Fibroblast of lung (primary cell): ENCODE results near the gene RIN3. TPM values are rescaled to one million over a fixed set of nuclear protein-coding genes. Genes with fewer than 3 reads are reported as not detected.
A peak's percentile ranks its signal among the peaks of the same experiment; 100 is the strongest.

ENCODE experiments used
- DNase-seq, 2 donors: peaks; one replicate each; pipeline versions ENCODE4 v3.0.0 to v3.0.0-alpha.2; 2010; ENCODE audit warnings: low read depth in 2 of 2
- H2AFZ ChIP-seq: 2 replicates; pipeline ENCODE4 v1.5.1; 2012; ENCODE audit warnings: low read length, control low read depth, inconsistent platforms
- H3K27ac ChIP-seq: 2 replicates; pipeline ENCODE4 v1.5.1; 2011; ENCODE audit warnings: low read length, control low read depth; ENCODE audit not compliant: insufficient read depth
- H3K27me3 ChIP-seq: 2 replicates; pipeline ENCODE4 v1.5.1; 2011; ENCODE audit warnings: mild to moderate bottlenecking, low read length; ENCODE audit not compliant: control insufficient read depth, insufficient read depth
- H3K36me3 ChIP-seq: 2 replicates; pipeline ENCODE4 v1.5.1; 2011; ENCODE audit warnings: low read length; ENCODE audit not compliant: control insufficient read depth, insufficient read depth
- H3K4me1 ChIP-seq: 2 replicates; pipeline ENCODE4 v1.5.1; 2011; ENCODE audit warnings: low read length; ENCODE audit not compliant: control insufficient read depth, insufficient read depth; ENCODE audit errors: extremely low read depth
- H3K4me2 ChIP-seq: 2 replicates; pipeline ENCODE4 v1.5.1; 2011; ENCODE audit warnings: low read length, control low read depth; ENCODE audit not compliant: insufficient read depth; ENCODE audit errors: extremely low read depth
- H3K4me3 ChIP-seq, 4 experiments: fragments of 200-600 bp in 1 of 4; sonication (generic) in 1 of 4; replicated peaks in 1 of 4; 2 replicates each; pipeline ENCODE4 v1.5.1; 2011 to 2016; ENCODE audit warnings: low read length in 4 of 4, low read depth in 3 of 4, mild to moderate bottlenecking in 3 of 4, control low read depth in 2 of 4, inconsistent platforms in 1 of 4, mixed read lengths in 1 of 4; ENCODE audit not compliant: insufficient read depth in 1 of 4; ENCODE audit errors: control extremely low read depth in 1 of 4
- H3K79me2 ChIP-seq: 2 replicates; pipeline ENCODE4 v1.5.1; 2012; ENCODE audit warnings: mild to moderate bottlenecking, low read length, inconsistent platforms; ENCODE audit not compliant: control insufficient read depth, insufficient read depth
- H3K9ac ChIP-seq: 2 replicates; pipeline ENCODE4 v1.5.1; 2011; ENCODE audit warnings: mild to moderate bottlenecking, low read length, control low read depth; ENCODE audit not compliant: insufficient read depth
- H3K9me3 ChIP-seq: 2 replicates; pipeline ENCODE4 v1.5.1; 2012; ENCODE audit warnings: low read depth, low read length; ENCODE audit not compliant: control insufficient read depth, insufficient read depth
- H4K20me1 ChIP-seq: 2 replicates; pipeline ENCODE4 v1.5.1; 2011; ENCODE audit warnings: low read length; ENCODE audit not compliant: control insufficient read depth, insufficient read depth; ENCODE audit errors: extremely low read depth
- EZH2 ChIP-seq: IDR thresholded peaks from 2 replicates; pipeline ENCODE4 v1.5.1; 2012; ENCODE audit warnings: low read length, control low read depth, mild to moderate bottlenecking; ENCODE audit errors: missing control alignments
- polyA plus RNA-seq, 2 donors: library from polyadenylated mRNA; depleted of rRNA in 1 of 2; stranded (reverse) in 1 of 2; unstranded in 1 of 2; fragments of >200 nt; gene quantifications; 2 replicates each; pipeline ENCODE4 v1.2.1, GENCODE V29; 2011 to 2012; ENCODE audit warnings: missing spikeins in 1 of 2
- total RNA-seq: library from RNA; depleted of rRNA; stranded (reverse); fragments of >200 nt; gene quantifications from 2 replicates; pipeline ENCODE4 v1.2.1, GENCODE V29; 2014
- TF ChIP-seq, protein P1 (sequence below), 2 donors: IDR thresholded peaks in 1 of 2; conservative IDR thresholded peaks in 1 of 2; 1 replicate in 1 of 2; 2 replicates in 1 of 2; pipeline ENCODE4 v1.5.1; 2011 to 2012; ENCODE audit warnings: low read length in 2 of 2, control low read depth in 1 of 2, inconsistent platforms in 1 of 2, low read depth in 1 of 2, mild to moderate bottlenecking in 1 of 2

RIN3 gene
- total and polyA plus RNA-seq, 2 donors (not counting 1 experiment from before 2014, with no cell fraction given) = 8.9 to 9.2 TPM

DNA sequence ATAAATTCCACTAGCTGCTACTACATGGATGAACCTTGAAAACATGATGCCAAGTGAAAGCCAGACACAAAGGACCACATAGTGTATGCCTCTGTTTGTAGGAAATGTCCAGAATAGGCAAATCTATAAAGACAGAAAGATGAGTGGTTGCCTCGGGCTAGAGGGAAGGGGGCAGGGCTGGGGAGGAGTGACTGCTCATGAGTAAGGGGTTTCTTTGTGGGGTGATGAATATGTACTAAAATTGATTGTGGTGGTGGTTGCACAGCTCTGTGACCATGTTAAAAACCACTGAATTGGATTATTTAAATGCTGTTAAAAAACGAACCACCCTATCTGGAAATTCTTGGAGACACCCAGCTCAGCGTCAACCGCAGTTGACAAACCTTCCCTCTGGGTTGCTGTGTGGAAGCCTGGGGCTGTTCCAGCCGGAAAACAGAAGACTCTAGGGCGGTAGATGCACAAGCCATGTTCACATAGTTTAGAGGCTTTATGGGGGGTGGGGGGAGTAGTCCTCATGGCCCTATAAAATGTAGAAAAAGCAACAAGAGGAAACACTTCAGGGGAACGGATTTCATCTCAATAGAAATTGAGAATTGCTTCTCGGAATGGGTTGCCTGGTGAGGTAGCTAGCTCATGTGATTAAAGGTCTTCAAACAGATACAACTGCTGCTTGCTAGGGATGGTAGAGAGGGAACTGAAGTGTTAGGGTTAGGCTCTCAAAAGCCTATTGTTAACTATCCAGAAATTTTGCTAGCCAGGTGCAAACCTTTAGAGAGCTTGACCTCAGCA is 29.4 kb downstream of the RIN3 start:
- Histone ChIP-seq H3K4me1 (peaks cover 21% of the 10 kb centered on the region), H3K79me2 (peaks cover 22% of the 10 kb centered on the region), H3K4me3 (no peak overlapping the region), H3K36me3 (no peaks in the 10 kb centered on the region), H3K4me2 (no peak overlapping the region), H3K9me3 (no peaks in the 10 kb centered on the region), H3K27me3 (no peaks in the 10 kb centered on the region), H2AFZ (no peak overlapping the region), H4K20me1 (no peaks in the 10 kb centered on the region), H3K9ac (no peak overlapping the region), H3K27ac (no peak overlapping the region)
- no peak for DNase-seq
- TF ChIP-seq EZH2 = no peak
- TF ChIP-seq, protein P1, sequence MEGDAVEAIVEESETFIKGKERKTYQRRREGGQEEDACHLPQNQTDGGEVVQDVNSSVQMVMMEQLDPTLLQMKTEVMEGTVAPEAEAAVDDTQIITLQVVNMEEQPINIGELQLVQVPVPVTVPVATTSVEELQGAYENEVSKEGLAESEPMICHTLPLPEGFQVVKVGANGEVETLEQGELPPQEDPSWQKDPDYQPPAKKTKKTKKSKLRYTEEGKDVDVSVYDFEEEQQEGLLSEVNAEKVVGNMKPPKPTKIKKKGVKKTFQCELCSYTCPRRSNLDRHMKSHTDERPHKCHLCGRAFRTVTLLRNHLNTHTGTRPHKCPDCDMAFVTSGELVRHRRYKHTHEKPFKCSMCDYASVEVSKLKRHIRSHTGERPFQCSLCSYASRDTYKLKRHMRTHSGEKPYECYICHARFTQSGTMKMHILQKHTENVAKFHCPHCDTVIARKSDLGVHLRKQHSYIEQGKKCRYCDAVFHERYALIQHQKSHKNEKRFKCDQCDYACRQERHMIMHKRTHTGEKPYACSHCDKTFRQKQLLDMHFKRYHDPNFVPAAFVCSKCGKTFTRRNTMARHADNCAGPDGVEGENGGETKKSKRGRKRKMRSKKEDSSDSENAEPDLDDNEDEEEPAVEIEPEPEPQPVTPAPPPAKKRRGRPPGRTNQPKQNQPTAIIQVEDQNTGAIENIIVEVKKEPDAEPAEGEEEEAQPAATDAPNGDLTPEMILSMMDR (conservative IDR thresholded peaks at IDR 0.05 in 1 of 2, IDR thresholded peaks at IDR 0.05 in 1 of 2; ENCODE audit: low read depth in 1 of 2, low read length in 2 of 2) = no peak

DNA sequence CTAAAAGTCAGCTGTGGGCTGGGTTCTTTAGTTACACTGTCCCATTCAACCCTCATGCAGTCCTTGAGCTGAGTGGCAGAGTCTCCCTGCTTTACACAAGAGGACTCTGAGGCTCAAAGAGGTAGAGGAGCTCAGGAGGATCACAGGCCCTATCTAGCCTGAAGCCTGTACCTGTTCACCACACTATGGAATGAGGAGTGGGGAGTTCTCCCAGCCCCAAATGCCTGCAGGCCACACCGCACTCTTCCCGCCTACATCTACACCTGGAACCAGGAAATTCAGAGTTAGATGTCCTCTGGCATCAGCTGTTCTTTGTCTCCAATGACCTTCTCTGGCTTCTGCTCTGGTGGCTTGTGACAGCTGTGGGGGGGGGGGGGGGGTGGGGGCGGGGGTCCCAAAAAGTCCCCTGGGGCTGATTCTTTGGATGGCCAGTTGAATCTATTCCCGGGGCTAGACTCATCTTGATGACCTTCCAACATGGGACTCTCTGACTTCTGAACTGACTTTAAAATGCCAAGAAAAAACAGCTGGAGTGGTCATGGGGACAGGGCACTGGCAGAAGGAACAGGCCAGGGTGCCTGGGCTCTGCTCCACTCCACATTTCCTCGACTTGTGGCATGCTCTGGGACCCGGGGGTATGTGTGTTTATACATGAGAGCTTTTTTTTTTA is 30.6 kb downstream of the RIN3 start:
- no peak overlapping the region for H2AFZ ChIP-seq
- no peaks in the 10 kb centered on the region for H4K20me1 ChIP-seq
- TF ChIP-seq EZH2 = no peak
- TF ChIP-seq, protein P1 (conservative IDR thresholded peaks at IDR 0.05 in 1 of 2, IDR thresholded peaks at IDR 0.05 in 1 of 2; ENCODE audit: low read depth in 1 of 2, low read length in 2 of 2) = no peak
- H3K36me3 ChIP-seq = no peaks in the 10 kb centered on the region
- no peak for DNase-seq
- no peak overlapping the region for H3K4me2 ChIP-seq
- H3K4me1 ChIP-seq = peaks cover 16% of the 10 kb centered on the region
- H3K79me2 ChIP-seq = peaks cover 12% of the 10 kb centered on the region
- H3K9ac ChIP-seq = no peak overlapping the region
- no peak overlapping the region for H3K4me3 ChIP-seq
- H3K27ac ChIP-seq = no peak overlapping the region
- H3K27me3 ChIP-seq = no peaks in the 10 kb centered on the region
- H3K9me3 ChIP-seq = no peaks in the 10 kb centered on the region

DNA sequence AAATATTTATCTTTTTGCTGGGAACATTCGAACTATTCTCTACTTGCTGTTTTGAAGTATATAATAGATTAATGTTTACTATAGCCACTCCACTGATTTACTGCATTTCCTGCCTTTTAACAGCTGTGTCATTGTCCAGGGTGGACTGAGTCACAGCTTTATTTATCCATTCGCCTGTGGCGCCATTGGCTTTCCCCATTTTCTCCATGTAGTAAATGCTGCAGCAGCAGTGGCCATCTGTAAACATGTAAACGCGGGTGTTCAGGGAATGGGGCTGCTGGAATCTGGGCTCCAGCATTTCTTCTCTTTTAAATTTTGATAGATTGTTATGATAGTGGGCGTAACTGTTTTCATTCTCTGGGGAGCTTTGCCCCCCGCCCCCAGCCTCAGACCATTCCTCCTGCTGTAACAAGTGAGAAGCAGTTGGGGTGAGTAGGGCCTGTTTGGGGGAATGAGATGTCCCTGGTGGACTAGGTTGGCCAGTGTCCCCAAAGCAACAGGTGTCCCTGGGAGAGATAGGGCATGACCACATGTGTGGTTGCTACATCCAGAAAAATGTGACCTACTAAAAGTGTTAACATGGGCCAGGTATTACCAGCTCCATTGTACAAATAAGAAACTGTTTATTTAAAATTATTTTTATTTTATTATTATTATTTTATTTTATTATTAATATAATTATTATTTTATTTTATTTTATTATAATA is 32.9 kb downstream of the RIN3 start:
- Histone ChIP-seq H3K27ac (no peak overlapping the region), H4K20me1 (no peaks in the 10 kb centered on the region), H3K27me3 (no peaks in the 10 kb centered on the region), H3K9ac (no peak overlapping the region), H3K9me3 (no peaks in the 10 kb centered on the region), H3K79me2 (peaks cover 8% of the 10 kb centered on the region), H3K4me2 (no peak overlapping the region), H3K36me3 (no peaks in the 10 kb centered on the region), H2AFZ (no peak overlapping the region), H3K4me3 (no peak overlapping the region), H3K4me1 (peaks cover 12% of the 10 kb centered on the region)
- TF ChIP-seq EZH2 = no peak
- TF ChIP-seq, protein P1 (conservative IDR thresholded peaks at IDR 0.05 in 1 of 2, IDR thresholded peaks at IDR 0.05 in 1 of 2; ENCODE audit: low read depth in 1 of 2, low read length in 2 of 2) = no peak
- DNase-seq = peak; percentile 72 to 73
